Spleen (tissue), 7 donors: Measurements from ENCODE around the gene SLC46A3.

ENCODE experiments used
- CTCF ChIP-seq, 11 experiments: fragments of 200-600 bp in 7 of 11; fragments of 450-650 bp in 4 of 11; sonication (generic) in 4 of 11; IDR thresholded peaks in 8 of 11; conservative IDR thresholded peaks in 3 of 11; 1 replicate in 7 of 11; 2 replicates in 4 of 11; pipeline versions ENCODE4 v1.4.0 to v1.8.0; 2016 to 2021; ENCODE audit warnings: antibody characterized with exemption in 11 of 11, inconsistent platforms in 4 of 11, mild to moderate bottlenecking in 1 of 11
- POLR2A ChIP-seq, 3 donors: fragments of 450-650 bp; IDR thresholded peaks; one replicate each; pipeline ENCODE4 v1.5.1; 2017; ENCODE audit warnings: antibody characterized with exemption in 3 of 3, mild to moderate bottlenecking in 1 of 3
- POLR2AphosphoS5 ChIP-seq, 3 donors: sonication (generic); formaldehyde crosslinking; IDR thresholded peaks; one replicate each; pipeline ENCODE4 v1.5.1; 2017; ENCODE audit warnings: antibody characterized with exemption in 3 of 3
- donor health status: DM: no; HTN: no; CAD: no; lungs with moderate emphysema.
- donor health status: DM: no; HTN: no; CAD: no.
- donor health status: DM: no; HTN: no; CAD: no.

- TF ChIP-seq CTCF (IDR thresholded peaks at IDR 0.05 in 8 of 11, conservative IDR thresholded peaks at IDR 0.05 in 3 of 11), result no peak
- no peak for TF ChIP-seq POLR2AphosphoS5 (IDR thresholded peaks at IDR 0.05)
- TF ChIP-seq POLR2A (IDR thresholded peaks at IDR 0.05), result no peak
These were observed 14.5 kb downstream of the SLC46A3 start for GRCh38 chr13:28704282-28704681.
